GM18951 (cell line): ENCODE measurements around the gene AK8.

Source experiments
- POLR2A ChIP-seq: IDR thresholded peaks from 4 replicates; pipeline ENCODE4 v1.6.1; 2011; ENCODE audit warnings: mild to moderate bottlenecking; ENCODE audit not compliant: insufficient read length, insufficient read depth; ENCODE audit errors: extremely low read depth
- in situ Hi-C: fragments of 300-500 bp; cut with MboI; formaldehyde crosslinking; loops from one replicate; pipeline ENCODE4 v1.12.0; 2022; ENCODE audit warnings: low sequenced_read_pairs, mixed read lengths, inconsistent platforms; ENCODE audit not compliant: unreplicated experiment

AK8 gene

GRCh38 chr9:132818588-132818987, 59.5 kb downstream of the AK8 start:
- no peak for TF ChIP-seq POLR2A
- in situ Hi-C loops: no loop called here

GRCh38 chr9:132814937-132815336, 63.1 kb downstream of the AK8 start:
- in situ Hi-C loops: no loop called here
- no peak for TF ChIP-seq POLR2A

- no peak for TF ChIP-seq POLR2A
- in situ Hi-C loops: no loop called here
These were observed 64.8 kb downstream of the AK8 start for GRCh38 chr9:132813115-132813771.

- TF ChIP-seq POLR2A: no peak
- in situ Hi-C loops: no loop called here
These were observed 66.1 kb downstream of the AK8 start for GRCh38 chr9:132811985-132812384.

GRCh38 chr9:132810314-132810713, 67.8 kb downstream of the AK8 start:
- no peak for TF ChIP-seq POLR2A
- in situ Hi-C loops: no loop called here

- TF ChIP-seq POLR2A: no peak
- in situ Hi-C loops: no loop called here
These were observed 68.3 kb downstream of the AK8 start for GRCh38 chr9:132809677-132810271.

- TF ChIP-seq POLR2A: no peak
These were observed 69.4 kb downstream of the AK8 start for GRCh38 chr9:132808645-132809044.

GRCh38 chr9:132806723-132807421, 71.2 kb downstream of the AK8 start:
- no peak for TF ChIP-seq POLR2A
- in situ Hi-C loops: no loop called here

More at GRCh38 chr9:132808645-132809044, 69.4 kb downstream of the AK8 start:
- in situ Hi-C loops: no loop called here

- in situ Hi-C loops: no loop called here
- TF ChIP-seq POLR2A: no peak
These were observed 71.8 kb downstream of the AK8 start for GRCh38 chr9:132806306-132806705.

- in situ Hi-C loops: no loop called here
These were observed 73.3 kb downstream of the AK8 start for GRCh38 chr9:132804576-132805295.

GRCh38 chr9:132802121-132802795, 75.8 kb downstream of the AK8 start:
- in situ Hi-C loops: no loop called here
- TF ChIP-seq POLR2A: no peak

More at GRCh38 chr9:132804576-132805295, 73.3 kb downstream of the AK8 start:
- no peak for TF ChIP-seq POLR2A

GRCh38 chr9:132801659-132802058, 76.4 kb downstream of the AK8 start:
- TF ChIP-seq POLR2A: no peak
- in situ Hi-C loops: no loop called here

- no peak for TF ChIP-seq POLR2A
- in situ Hi-C loops: no loop called here
These were observed 77.9 kb downstream of the AK8 start for GRCh38 chr9:132800038-132800648.
